HG02678 (cell line): ENCODE results near the gene TMBIM4.
"Not testable (repeated sequence)": the region's sequence is repeated elsewhere in the genome, so short reads cannot be mapped to it uniquely, and the experiment has no call there.

Experiments
- ATAC-seq: cut with Tn5 transposase; IDR thresholded peaks from one replicate; pipeline ENCODE4 v1.9.1; 2021; ENCODE audit warnings: mild to moderate bottlenecking, moderate library complexity; ENCODE audit not compliant: unreplicated experiment

TMBIM4 gene

GRCh38 chr12:66169221-66170170 is at the start of gene TMBIM4:
Gene TMBIM4, minus strand, starts transcription at chr12:66169996. Its CDS starts 45 bp downstream, at chr12:66169951.
- peak; percentile 82 for ATAC-seq

- ATAC-seq, result no peak
Measured at GRCh38 chr12:66217342-66217917, 47.6 kb upstream of the TMBIM4 start.

GRCh38 chr12:66213011-66213410 is 43.2 kb upstream of the TMBIM4 start:
- ATAC-seq, result not testable (repeated sequence)

GRCh38 chr12:66211573-66211972 is 41.8 kb upstream of the TMBIM4 start:
- ATAC-seq, result not testable (repeated sequence)

- no peak for ATAC-seq
Measured at GRCh38 chr12:66210840-66211239, 41.0 kb upstream of the TMBIM4 start.

- ATAC-seq, result no peak
Measured at GRCh38 chr12:66206141-66206540, 36.3 kb upstream of the TMBIM4 start.

- ATAC-seq, result no peak
Measured at GRCh38 chr12:66203820-66204219, 34.0 kb upstream of the TMBIM4 start.

- no peak for ATAC-seq
Measured at GRCh38 chr12:66199831-66200509, 30.2 kb upstream of the TMBIM4 start.

- no peak for ATAC-seq
Measured at GRCh38 chr12:66199141-66199540, 29.3 kb upstream of the TMBIM4 start.

GRCh38 chr12:66197495-66197921 is 27.7 kb upstream of the TMBIM4 start:
- ATAC-seq, result no peak

- ATAC-seq, result peak; percentile 95
Measured at GRCh38 chr12:66196806-66197205, 27.0 kb upstream of the TMBIM4 start.

- ATAC-seq, result no peak
Measured at GRCh38 chr12:66195242-66195641, 25.4 kb upstream of the TMBIM4 start.

- no peak for ATAC-seq
Measured at GRCh38 chr12:66194122-66194521, 24.3 kb upstream of the TMBIM4 start.

GRCh38 chr12:66191547-66192126 is 21.8 kb upstream of the TMBIM4 start:
- no peak for ATAC-seq

- ATAC-seq, result no peak
Measured at GRCh38 chr12:66190519-66191370, 20.9 kb upstream of the TMBIM4 start.

- ATAC-seq, result no peak
Measured at GRCh38 chr12:66189889-66190288, 20.1 kb upstream of the TMBIM4 start.

- peak; percentile 11 for ATAC-seq
Measured at GRCh38 chr12:66189486-66189843, 19.7 kb upstream of the TMBIM4 start.

- peak; percentile 62 for ATAC-seq
Measured at GRCh38 chr12:66188584-66189485, 19.0 kb upstream of the TMBIM4 start, which contains the start of gene IRAK3. Gene IRAK3, plus strand, starts transcription at chr12:66189214. Its CDS starts 86 bp downstream, at chr12:66189300.

GRCh38 chr12:66187821-66188220 is 18.0 kb upstream of the TMBIM4 start:
- ATAC-seq, result no peak
